Measurements from ENCODE around the gene INPP5A. TPM values are rescaled to one million over a fixed set of nuclear protein-coding genes. Genes with fewer than 3 reads are reported as not detected.

The INPP5A gene
- total and polyA plus RNA-seq, 9 of the 15 experiments (the other 6 are each of a cell fraction or from before 2014, with no cell fraction given): 0.66 to 11.6 (median 7.7) TPM

GRCh38 chr10:132685101-132685891, 147.7 kb downstream of the INPP5A start (continued):
- TF ChIP-seq MAFK (IDR thresholded peaks at IDR 0.05; ENCODE audit: low read length): peak; percentile 40; the same call in 1 of the 2 replicates
- no peak for TF ChIP-seq FOXK1 (CRISPR knock-in tag; IDR thresholded peaks at IDR 0.05; ENCODE audit: borderline replicate concordance)
- 0 out of 4 replicates have a peak, but pooled peaks of 1 of the 2 experiments have one; percentile 8 for TF ChIP-seq NRF1 (conservative IDR thresholded peaks at IDR 0.05 in 1 of 2, IDR thresholded peaks at IDR 0.05 in 1 of 2)
- TF ChIP-seq ARID1B (IDR thresholded peaks at IDR 0.05): peak; percentile 62

- intact Hi-C loops (cut with micrococcal nuclease): no loop called here
- peaks cover 3% of the 10 kb centered on the region; the same call in 1 of the 3 replicates for H3K79me2 ChIP-seq (ENCODE audit: control insufficient read depth, insufficient read depth, low read length)
- TF ChIP-seq PYGO2 (tag; IDR thresholded peaks at IDR 0.05): no peak
- no peak for TF ChIP-seq FOXJ2 (tag; IDR thresholded peaks at IDR 0.05)
- TF ChIP-seq TEAD4 (IDR thresholded peaks at IDR 0.05; ENCODE audit: low read length): no peak
- no peak for TF ChIP-seq TEAD4 (CRISPR knock-in tag; IDR thresholded peaks at IDR 0.05; ENCODE audit: borderline replicate concordance)
- no TSS peak for BruUV-seq (replicated peaks)
- DNase-seq (ENCODE audit: extremely low read depth in 1 of 4, low spot score in 3 of 4) (no peak), FAIRE-seq (no peak), ATAC-seq (no peak)
- in situ Hi-C loops (cut with MboI): no loop called here
- no peaks in the 10 kb centered on the region for H3K9me1 ChIP-seq (ENCODE audit: control insufficient read depth, insufficient read depth, low read length)
- H3K9ac ChIP-seq (ENCODE audit: insufficient read depth in 1 of 2, low read depth in 2 of 2, low read length in 2 of 2): peak overlapping the region; percentile 55 to 81; a peak in 3 of 4 replicates
- H4K20me1 ChIP-seq (replicated peaks; ENCODE audit: control insufficient read depth, insufficient read depth, low read length): no peaks in the 10 kb centered on the region
- CTCF ChIA-PET (ENCODE audit: low intra/inter-chr PET ratio): no interaction called here
- peak overlapping the region; percentile 89 for H3K27ac ChIP-seq (ENCODE audit: extremely low read depth, low read depth, low read length)
- POLR2A ChIA-PET: interaction anchor here (1.0 to 1.5 kb wide), 2 partner anchors 10 to 19 kb away, joined by 4 read pairs; no protein-coding TSS in a partner anchor
- H3K4me2 ChIP-seq (ENCODE audit: insufficient read depth, low read length): peak overlapping the region; percentile 66; the same call in 1 of the 2 replicates
- H3K9me3 ChIP-seq (replicated peaks; ENCODE audit: control insufficient read depth, insufficient read depth, low read depth, low read length): no peaks in the 10 kb centered on the region; the same call in 1 of the 2 replicates
- H3K36me3 ChIP-seq (ENCODE audit: control insufficient read depth, insufficient read depth, low read length): no peaks in the 10 kb centered on the region
- peaks cover 21 to 27% of the 10 kb centered on the region in 2 experiments for H3K4me1 ChIP-seq (replicated peaks in 1 of 2; ENCODE audit: control insufficient read depth in 2 of 2, insufficient read depth in 2 of 2, low read length in 2 of 2)
- 91% methylated on average over 20 of the region's 25 CpGs for WGBS (ENCODE audit: insufficient coverage, low coverage, missing lambda C conversion rate)
- 0 out of 2 replicates have a peak overlapping the region, but pooled peaks have one; percentile 79 for H2AFZ ChIP-seq (ENCODE audit: low read depth, low read length)
- no peaks in the 10 kb centered on the region for H3K27me3 ChIP-seq (ENCODE audit: control insufficient read depth in 2 of 2, insufficient read depth in 2 of 2, low read length in 2 of 2)
- H3K4me3 ChIP-seq: no peak overlapping the region
Measured at GRCh38 chr10:132685921-132686680, 148.5 kb downstream of the INPP5A start.

Data from K562 (cell line).